Measurements from ENCODE around the gene P3H2. TPM values are rescaled to one million over a fixed set of nuclear protein-coding genes. Genes with fewer than 3 reads are reported as not detected.

Gene P3H2
- total and polyA plus RNA-seq, 9 of the 15 experiments (the other 6 are each of a cell fraction or from before 2014, with no cell fraction given) = 0.04 to 0.26 (median 0.22) TPM; not detected in 6

DNA sequence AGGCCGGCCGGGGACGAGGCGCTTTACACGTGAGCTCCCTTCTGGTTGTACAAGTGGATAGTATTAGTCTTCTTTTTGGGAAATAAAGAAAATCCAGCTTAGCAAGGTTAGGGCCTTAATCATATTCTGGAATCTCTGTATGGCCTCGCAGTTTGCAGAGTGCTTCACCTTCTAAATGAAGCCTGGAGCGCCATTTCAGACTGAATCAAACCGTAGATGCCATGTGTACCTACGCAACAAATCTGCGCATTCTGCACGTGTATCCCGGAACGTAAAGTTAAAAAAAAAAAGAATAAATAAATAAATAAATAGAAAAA, 322 bp upstream of the P3H2 start (continued):
- TF ChIP-seq, protein P1, sequence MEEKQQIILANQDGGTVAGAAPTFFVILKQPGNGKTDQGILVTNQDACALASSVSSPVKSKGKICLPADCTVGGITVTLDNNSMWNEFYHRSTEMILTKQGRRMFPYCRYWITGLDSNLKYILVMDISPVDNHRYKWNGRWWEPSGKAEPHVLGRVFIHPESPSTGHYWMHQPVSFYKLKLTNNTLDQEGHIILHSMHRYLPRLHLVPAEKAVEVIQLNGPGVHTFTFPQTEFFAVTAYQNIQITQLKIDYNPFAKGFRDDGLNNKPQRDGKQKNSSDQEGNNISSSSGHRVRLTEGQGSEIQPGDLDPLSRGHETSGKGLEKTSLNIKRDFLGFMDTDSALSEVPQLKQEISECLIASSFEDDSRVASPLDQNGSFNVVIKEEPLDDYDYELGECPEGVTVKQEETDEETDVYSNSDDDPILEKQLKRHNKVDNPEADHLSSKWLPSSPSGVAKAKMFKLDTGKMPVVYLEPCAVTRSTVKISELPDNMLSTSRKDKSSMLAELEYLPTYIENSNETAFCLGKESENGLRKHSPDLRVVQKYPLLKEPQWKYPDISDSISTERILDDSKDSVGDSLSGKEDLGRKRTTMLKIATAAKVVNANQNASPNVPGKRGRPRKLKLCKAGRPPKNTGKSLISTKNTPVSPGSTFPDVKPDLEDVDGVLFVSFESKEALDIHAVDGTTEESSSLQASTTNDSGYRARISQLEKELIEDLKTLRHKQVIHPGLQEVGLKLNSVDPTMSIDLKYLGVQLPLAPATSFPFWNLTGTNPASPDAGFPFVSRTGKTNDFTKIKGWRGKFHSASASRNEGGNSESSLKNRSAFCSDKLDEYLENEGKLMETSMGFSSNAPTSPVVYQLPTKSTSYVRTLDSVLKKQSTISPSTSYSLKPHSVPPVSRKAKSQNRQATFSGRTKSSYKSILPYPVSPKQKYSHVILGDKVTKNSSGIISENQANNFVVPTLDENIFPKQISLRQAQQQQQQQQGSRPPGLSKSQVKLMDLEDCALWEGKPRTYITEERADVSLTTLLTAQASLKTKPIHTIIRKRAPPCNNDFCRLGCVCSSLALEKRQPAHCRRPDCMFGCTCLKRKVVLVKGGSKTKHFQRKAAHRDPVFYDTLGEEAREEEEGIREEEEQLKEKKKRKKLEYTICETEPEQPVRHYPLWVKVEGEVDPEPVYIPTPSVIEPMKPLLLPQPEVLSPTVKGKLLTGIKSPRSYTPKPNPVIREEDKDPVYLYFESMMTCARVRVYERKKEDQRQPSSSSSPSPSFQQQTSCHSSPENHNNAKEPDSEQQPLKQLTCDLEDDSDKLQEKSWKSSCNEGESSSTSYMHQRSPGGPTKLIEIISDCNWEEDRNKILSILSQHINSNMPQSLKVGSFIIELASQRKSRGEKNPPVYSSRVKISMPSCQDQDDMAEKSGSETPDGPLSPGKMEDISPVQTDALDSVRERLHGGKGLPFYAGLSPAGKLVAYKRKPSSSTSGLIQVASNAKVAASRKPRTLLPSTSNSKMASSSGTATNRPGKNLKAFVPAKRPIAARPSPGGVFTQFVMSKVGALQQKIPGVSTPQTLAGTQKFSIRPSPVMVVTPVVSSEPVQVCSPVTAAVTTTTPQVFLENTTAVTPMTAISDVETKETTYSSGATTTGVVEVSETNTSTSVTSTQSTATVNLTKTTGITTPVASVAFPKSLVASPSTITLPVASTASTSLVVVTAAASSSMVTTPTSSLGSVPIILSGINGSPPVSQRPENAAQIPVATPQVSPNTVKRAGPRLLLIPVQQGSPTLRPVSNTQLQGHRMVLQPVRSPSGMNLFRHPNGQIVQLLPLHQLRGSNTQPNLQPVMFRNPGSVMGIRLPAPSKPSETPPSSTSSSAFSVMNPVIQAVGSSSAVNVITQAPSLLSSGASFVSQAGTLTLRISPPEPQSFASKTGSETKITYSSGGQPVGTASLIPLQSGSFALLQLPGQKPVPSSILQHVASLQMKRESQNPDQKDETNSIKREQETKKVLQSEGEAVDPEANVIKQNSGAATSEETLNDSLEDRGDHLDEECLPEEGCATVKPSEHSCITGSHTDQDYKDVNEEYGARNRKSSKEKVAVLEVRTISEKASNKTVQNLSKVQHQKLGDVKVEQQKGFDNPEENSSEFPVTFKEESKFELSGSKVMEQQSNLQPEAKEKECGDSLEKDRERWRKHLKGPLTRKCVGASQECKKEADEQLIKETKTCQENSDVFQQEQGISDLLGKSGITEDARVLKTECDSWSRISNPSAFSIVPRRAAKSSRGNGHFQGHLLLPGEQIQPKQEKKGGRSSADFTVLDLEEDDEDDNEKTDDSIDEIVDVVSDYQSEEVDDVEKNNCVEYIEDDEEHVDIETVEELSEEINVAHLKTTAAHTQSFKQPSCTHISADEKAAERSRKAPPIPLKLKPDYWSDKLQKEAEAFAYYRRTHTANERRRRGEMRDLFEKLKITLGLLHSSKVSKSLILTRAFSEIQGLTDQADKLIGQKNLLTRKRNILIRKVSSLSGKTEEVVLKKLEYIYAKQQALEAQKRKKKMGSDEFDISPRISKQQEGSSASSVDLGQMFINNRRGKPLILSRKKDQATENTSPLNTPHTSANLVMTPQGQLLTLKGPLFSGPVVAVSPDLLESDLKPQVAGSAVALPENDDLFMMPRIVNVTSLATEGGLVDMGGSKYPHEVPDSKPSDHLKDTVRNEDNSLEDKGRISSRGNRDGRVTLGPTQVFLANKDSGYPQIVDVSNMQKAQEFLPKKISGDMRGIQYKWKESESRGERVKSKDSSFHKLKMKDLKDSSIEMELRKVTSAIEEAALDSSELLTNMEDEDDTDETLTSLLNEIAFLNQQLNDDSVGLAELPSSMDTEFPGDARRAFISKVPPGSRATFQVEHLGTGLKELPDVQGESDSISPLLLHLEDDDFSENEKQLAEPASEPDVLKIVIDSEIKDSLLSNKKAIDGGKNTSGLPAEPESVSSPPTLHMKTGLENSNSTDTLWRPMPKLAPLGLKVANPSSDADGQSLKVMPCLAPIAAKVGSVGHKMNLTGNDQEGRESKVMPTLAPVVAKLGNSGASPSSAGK (IDR thresholded peaks at IDR 0.05) = no peak
- TF ChIP-seq ZNF507 (tag; conservative IDR thresholded peaks at IDR 0.05) (no peak), TAF7 (tag; IDR thresholded peaks at IDR 0.05) (no peak)
